ENCODE data around the gene ANGPTL2.

Gene ANGPTL2

GRCh38 chr9:127163409-127163808 is 41.0 kb upstream of the ANGPTL2 start:
- peaks cover 30% of the 10 kb centered on the region for H3K27me3 ChIP-seq (ENCODE audit: insufficient read depth, low read length, poor library complexity)
- no peak overlapping the region for H3K4me2 ChIP-seq (ENCODE audit: insufficient read depth, low read length)
- ATAC-seq (ENCODE audit: insufficient read depth, low read depth) (peak; percentile 64; the same call in 1 of the 3 replicates), DNase-seq (no peak)
- H3K4me3 ChIP-seq (ENCODE audit: low read depth in 1 of 2, low read length in 2 of 2) = no peak overlapping the region
- no peak overlapping the region for H3K27ac ChIP-seq (ENCODE audit: low read length)
- no peaks in the 10 kb centered on the region for H3K9me3 ChIP-seq (ENCODE audit: insufficient read depth, low read length, severe bottlenecking)
- no peak overlapping the region for H3K9ac ChIP-seq (ENCODE audit: low read depth, low read length)
- H2AFZ ChIP-seq (ENCODE audit: low read depth, low read length) = no peak overlapping the region
- H3K79me2 ChIP-seq (ENCODE audit: insufficient read depth, low read length) = no peaks in the 10 kb centered on the region
- no peaks in the 10 kb centered on the region for H3K4me1 ChIP-seq (ENCODE audit: insufficient read depth, low read length)
- H4K20me1 ChIP-seq (ENCODE audit: insufficient read depth, low read length) = 0 out of 2 replicates have a peak, but pooled peaks cover 4% of the 10 kb centered on the region
- no peak for TF ChIP-seq EZH2 (IDR thresholded peaks at IDR 0.05; ENCODE audit: borderline replicate concordance, low read depth, low read length, severe bottlenecking)
- TF ChIP-seq CTCF (IDR thresholded peaks at IDR 0.05; ENCODE audit: borderline replicate concordance, extremely low read depth, low read length, poor library complexity, severe bottlenecking) = no peak
- H3K36me3 ChIP-seq (ENCODE audit: insufficient read depth, low read length) = no peaks in the 10 kb centered on the region

- Histone ChIP-seq H4K20me1 (ENCODE audit: insufficient read depth, low read length) (0 out of 2 replicates have a peak, but pooled peaks cover 4% of the 10 kb centered on the region), H3K36me3 (ENCODE audit: insufficient read depth, low read length) (no peaks in the 10 kb centered on the region), H3K27ac (ENCODE audit: low read length) (no peak overlapping the region), H3K4me1 (ENCODE audit: insufficient read depth, low read length) (no peaks in the 10 kb centered on the region), H2AFZ (ENCODE audit: low read depth, low read length) (no peak overlapping the region), H3K79me2 (ENCODE audit: insufficient read depth, low read length) (no peaks in the 10 kb centered on the region), H3K9ac (ENCODE audit: low read depth, low read length) (no peak overlapping the region), H3K4me2 (ENCODE audit: insufficient read depth, low read length) (no peak overlapping the region), H3K27me3 (ENCODE audit: insufficient read depth, low read length, poor library complexity) (peaks cover 25% of the 10 kb centered on the region), H3K4me3 (ENCODE audit: low read depth in 1 of 2, low read length in 2 of 2) (no peak overlapping the region), H3K9me3 (ENCODE audit: insufficient read depth, low read length, severe bottlenecking) (no peaks in the 10 kb centered on the region)
- no peak for DNase-seq
- no peak for TF ChIP-seq EZH2 (IDR thresholded peaks at IDR 0.05; ENCODE audit: borderline replicate concordance, low read depth, low read length, severe bottlenecking)
- no peak for TF ChIP-seq CTCF (IDR thresholded peaks at IDR 0.05; ENCODE audit: borderline replicate concordance, extremely low read depth, low read length, poor library complexity, severe bottlenecking)
- no peak for ATAC-seq (ENCODE audit: insufficient read depth, low read depth)
These were observed 40.5 kb upstream of the ANGPTL2 start for GRCh38 chr9:127162864-127163365.

- no peak overlapping the region for H3K4me2 ChIP-seq (ENCODE audit: insufficient read depth, low read length)
- H4K20me1 ChIP-seq (ENCODE audit: insufficient read depth, low read length) = no peaks in the 10 kb centered on the region
- DNase-seq (no peak), ATAC-seq (ENCODE audit: insufficient read depth, low read depth) (no peak)
- no peak for TF ChIP-seq CTCF (IDR thresholded peaks at IDR 0.05; ENCODE audit: borderline replicate concordance, extremely low read depth, low read length, poor library complexity, severe bottlenecking)
- TF ChIP-seq EZH2 (IDR thresholded peaks at IDR 0.05; ENCODE audit: borderline replicate concordance, low read depth, low read length, severe bottlenecking) = no peak
- H3K27ac ChIP-seq (ENCODE audit: low read length) = no peak overlapping the region
- peaks cover 19% of the 10 kb centered on the region for H3K27me3 ChIP-seq (ENCODE audit: insufficient read depth, low read length, poor library complexity)
- H3K4me1 ChIP-seq (ENCODE audit: insufficient read depth, low read length) = no peaks in the 10 kb centered on the region
- H3K36me3 ChIP-seq (ENCODE audit: insufficient read depth, low read length) = no peaks in the 10 kb centered on the region
- no peaks in the 10 kb centered on the region for H3K79me2 ChIP-seq (ENCODE audit: insufficient read depth, low read length)
- no peaks in the 10 kb centered on the region for H3K9me3 ChIP-seq (ENCODE audit: insufficient read depth, low read length, severe bottlenecking)
- H2AFZ ChIP-seq (ENCODE audit: low read depth, low read length) = no peak overlapping the region
- H3K9ac ChIP-seq (ENCODE audit: low read depth, low read length) = no peak overlapping the region
- no peak overlapping the region for H3K4me3 ChIP-seq (ENCODE audit: low read depth in 1 of 2, low read length in 2 of 2)
These were observed 39.8 kb upstream of the ANGPTL2 start for GRCh38 chr9:127162046-127162863.

Measured in DND-41 (cell line).